ENCODE results near the gene IDH3A.

GRCh38 chr15:78194568-78194925 lies 45.4 kb downstream of the IDH3A start:
- TF ChIP-seq CTCF (IDR thresholded peaks at IDR 0.05): no peak
- TF ChIP-seq POLR2A (IDR thresholded peaks at IDR 0.05): no peak
